Activated CD4-positive, alpha-beta T cell treated with anti-CD3 and anti-CD28 coated beads, Interleukin-2, amount 50 U/mL, for 4 hours (primary cell): ENCODE results near the gene C20orf202.

Experiments
- DNase-seq, 2 experiments: peaks; one replicate each; pipeline ENCODE4 v3.0.0-alpha.2; 2020

Gene C20orf202

DNA sequence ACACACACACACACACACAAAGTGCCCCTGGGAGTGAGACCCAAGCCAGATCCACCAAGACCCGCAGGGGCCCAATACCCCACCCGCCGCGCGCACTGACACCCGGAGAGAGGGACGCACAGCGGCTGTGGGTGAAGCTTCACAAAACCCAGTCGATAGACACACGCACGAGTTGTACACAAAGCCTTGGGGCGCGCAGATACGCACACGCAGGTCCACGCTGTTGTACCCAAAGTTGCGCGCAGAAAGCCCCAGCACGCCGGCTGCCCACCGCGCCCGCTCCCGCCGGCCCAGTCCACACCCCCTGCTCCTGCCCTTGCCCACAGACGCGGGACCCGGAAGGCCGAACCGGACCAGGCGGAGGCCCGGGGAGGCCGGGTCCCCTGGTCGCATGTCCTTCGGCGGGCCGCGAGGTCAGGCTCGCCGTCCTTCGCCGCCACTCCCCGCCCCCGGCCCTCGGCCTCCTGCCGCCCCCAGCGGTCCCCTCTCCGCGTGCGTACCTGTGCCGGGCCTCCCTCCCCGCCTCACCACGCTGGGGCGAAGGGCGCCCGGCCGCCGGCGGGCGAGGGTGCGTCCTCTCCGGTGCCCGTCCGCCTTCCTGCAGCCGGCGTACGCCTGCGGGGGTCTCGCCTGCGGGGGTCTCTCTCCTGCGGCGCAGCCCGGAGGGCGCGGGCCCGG, 18.5 kb upstream of the C20orf202 start, which contains the start of gene TMEM74B:
TMEM74B (minus strand) TSS at position 344 of the 678 bp plus-strand sequence. CDS start 1,180 bp downstream, outside the sequence.
- DNase-seq: no peak

DNA sequence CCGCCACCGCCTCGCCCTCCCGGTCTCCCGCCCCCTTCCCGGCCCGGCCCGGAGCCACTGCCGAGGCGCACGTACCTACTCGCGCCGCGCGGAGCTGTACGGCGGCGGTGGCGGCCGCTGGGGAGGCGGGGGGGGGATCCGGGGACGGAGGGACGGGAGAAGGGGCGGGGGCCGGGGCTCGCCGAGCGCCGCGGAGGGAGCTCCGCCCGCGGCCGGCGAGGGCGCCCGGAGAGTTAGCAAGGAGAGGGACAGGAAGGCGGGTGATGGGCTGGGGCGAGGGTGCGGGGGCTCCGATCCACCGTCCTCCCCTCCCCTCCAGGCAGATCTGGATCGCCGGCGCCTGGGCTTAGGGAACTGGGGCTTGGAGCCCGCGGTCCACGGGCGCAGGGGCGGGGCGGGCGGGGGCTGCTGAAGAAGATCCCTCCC, 17.9 kb upstream of the C20orf202 start:
- DNase-seq: no peak

DNA sequence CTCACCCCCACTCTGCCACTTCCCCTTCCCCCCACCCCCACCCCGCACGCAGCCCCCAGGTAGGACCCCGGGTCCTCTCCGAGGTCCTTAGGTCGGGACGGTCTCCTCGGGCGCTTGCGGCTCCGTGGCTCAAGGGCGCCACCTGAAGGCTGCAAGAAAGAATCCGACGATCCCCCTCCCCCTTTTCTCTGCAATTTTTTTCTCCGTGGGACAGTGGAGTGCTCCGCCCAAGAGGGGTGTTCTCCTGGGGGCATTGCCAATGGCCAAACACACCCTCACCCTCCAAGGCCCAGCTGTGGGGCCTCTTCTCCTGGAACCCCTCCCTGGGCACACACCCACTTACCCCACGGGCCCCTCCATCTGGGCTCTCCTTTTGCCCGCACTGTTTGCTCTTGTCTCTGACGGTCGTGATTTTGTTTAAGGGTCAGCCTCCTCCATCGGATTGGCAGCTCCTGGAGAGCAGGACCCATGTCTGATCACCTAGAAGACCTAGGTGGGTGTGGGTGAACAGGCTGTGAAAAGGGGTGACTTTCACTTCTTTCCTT, 17.4 kb upstream of the C20orf202 start:
- peak; percentile 13 to 16 for DNase-seq

DNA sequence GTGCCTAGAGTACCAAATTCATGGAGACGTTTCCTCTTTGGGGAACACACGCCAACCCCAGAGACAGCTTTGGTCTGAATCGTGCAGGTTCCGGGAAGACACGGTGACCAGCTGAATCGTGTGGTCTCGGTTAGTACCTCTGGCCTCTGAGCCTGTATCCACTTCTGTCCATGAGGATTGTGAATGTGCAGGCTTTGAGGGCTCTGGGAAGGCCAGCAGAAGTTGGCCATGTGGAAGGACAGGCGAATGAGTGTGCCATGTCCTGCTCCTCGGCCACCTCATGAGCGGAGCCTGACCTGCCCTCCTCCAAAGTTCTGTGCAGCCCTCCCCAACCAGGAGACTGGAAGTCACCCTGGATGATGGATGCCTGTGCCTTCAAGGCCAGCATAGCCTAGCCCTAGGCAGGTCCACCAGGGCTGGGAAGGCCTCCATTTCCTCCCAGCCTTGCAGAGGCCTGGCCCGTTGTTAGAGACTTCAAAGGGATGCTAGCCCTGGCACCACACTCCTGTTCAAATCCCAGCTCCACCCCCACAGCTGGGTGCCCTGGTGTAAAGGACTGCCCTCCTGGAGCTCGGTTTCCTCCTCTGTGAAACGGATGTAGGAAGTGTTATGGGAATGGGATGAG, 16.8 kb upstream of the C20orf202 start:
- DNase-seq: no peak

DNA sequence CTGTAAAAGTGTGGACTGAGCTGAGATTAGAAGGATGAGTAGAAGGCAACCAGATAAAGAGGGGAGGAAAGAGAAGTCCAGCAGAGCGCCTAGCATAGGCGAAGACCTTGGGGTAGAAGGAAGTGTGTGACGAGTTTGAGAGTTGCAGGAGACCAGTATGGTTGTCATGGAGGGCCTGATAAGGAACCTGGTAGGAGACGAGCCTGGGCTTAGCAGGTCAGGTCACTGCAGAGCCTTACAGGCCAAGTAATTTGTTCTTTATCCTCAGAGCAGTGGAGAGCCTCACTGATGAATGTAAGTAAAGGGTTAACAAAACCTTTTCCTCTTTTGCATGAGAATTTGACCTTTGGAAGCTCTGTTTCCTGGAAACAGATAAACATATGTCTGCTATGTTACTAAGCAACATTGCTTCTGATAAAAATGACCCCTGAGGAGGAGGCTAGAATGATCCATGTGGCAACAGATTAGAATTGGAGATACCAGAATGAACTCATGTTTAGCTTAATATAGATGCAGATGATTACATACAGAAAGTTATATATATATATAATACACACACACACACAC, 15.6 kb upstream of the C20orf202 start:
- no peak for DNase-seq

DNA sequence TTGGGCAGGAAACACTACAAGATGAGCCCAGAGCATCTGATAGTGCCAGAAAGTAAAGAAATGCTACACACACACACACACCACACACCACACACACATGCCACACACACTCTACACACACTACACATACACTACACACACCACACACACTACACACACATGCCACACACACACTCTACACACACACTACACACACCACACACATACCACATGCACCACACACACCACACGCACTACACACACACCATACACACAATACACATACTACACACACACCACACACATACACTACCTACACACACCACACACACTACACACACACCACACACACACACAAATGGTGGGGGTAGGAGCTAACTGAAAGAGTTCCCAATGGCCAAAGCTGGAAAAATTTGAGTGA, 14.9 kb upstream of the C20orf202 start:
- DNase-seq: no peak

DNA sequence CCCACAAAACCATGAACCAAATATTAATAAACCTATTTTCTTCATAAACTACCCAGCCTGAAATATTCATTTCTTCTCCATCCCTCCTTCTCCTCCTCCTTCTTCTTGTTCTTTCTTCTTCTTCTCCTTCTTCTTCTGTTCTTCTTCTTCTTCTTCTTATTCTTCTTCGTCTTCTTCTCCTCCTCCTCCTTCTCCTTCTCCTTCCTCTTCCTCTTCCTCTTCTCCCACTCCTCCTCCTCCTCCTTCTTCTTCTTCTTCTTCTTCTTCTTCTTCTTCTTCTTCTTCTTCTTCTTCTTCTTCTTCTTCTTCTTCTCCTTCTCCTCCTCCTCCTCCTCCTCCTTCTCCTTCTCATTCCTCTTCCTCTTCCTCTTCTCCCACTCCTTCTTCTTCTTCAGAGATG, 13.4 kb upstream of the C20orf202 start:
- DNase-seq: no peak

DNA sequence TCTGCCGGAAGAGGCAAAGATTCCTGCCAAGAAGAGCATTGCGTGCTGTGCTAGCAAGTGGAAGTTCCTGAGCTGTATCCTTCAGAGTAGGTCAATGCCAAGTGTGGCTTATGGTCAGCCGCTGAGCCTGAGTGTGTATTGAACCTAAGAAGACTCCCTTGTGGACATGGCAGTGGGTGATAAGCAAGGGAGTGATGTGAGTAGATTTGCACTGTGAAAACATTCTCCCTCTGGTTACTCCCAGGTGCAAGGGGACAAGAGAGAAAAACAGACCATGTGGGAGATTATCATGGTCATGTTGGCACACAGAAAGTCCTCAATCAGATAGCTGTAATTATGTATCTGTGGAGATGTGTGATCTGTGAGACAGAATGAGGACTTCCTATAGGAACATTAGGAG, 12.4 kb upstream of the C20orf202 start:
- DNase-seq: no peak

DNA sequence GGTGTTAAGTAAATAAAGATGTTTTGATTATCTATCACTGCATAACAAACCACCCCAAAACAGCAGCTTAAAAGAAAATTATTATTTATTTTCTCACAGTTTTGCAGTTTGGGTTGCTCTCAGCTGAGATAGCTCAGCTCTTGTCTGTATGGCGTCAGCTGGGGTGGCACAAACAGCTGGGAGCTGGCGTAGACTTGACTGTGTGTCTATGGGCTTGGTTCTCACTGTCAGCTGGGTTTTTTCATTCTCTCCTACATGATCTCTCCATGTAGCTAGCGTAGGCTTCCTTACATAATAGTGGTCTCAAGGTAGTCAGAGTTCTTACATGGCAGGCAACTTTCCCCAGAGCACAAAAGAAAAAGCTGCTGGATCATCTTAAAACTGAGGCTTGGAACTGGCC, 12.0 kb upstream of the C20orf202 start:
- DNase-seq: no peak

DNA sequence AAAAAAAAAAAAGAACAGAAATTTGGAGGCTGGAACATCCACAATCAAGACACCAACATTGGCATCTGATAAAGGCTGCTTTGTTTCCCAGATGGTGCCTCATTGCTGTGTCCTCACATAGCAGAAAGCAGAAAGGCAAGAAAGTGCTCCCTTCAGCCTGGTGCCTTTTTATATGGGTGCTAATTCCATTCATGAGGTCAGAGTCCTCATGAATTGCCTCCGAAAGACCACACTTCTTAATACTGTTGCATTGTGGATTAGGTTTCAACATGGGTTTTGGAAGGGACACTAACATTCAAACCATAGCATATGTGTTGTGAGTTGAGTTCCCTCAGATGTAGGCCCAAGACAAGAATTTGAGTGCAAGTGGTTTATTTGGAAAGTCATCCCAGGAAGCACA, 8.0 kb upstream of the C20orf202 start:
- DNase-seq: no peak

DNA sequence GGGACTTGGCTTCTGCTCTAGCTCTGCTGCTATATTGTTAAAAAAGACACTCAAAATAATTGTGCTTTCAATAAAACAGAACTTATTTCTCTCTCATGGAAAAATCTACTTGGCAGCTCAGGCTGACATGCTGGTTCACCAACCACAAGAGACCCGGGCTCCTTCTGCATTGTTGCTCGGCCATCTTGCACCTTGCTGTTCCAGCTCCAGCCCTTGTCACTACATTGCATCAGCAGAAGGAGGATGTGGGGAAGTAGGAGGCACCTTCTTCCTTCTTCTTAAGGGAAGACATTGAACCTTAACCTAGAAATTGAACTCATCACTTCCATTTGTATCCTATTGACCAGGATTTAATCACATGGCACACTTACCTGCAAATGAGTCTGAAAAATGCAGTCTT, 6.6 kb upstream of the C20orf202 start:
- DNase-seq: no peak

DNA sequence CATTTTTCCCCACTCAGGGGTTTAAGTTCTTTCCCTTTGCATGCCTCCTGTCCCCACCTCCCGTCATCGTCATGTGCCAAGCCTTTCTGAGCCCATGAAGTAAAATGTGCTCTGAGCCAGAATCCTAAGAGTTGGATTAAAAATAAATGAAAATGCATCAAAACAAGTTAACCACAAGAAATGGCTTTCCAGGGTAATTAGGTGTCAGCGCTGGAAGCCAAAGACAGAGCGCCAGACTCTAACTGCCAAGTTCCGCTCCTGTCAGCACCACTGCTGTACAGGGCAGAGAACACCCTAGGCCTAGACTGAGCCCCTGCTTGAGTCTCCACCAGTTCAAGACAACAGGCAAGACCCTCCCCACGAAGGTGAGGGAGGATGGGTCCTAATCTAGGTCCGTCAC, 5.5 kb upstream of the C20orf202 start:
- DNase-seq: no peak

DNA sequence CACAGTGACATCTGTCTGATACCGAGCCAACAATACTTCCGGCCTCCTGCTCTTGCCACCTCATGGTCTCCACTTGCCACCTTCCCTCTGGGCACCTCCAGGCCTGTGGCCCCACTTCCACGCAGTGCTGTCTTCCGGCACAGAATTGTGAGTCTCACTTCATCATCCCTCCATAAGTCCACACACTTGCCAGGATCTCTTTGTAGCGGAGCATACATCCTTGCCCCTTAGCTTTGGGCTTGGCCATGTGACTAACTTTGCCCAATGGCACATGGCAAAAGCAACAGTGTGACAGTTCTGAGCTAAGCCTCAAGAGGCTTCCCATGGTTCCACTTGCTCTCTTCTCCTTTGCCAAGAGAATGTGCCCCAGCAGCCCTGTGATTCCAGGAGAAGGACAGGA, 4.5 kb upstream of the C20orf202 start:
- DNase-seq: no peak

DNA sequence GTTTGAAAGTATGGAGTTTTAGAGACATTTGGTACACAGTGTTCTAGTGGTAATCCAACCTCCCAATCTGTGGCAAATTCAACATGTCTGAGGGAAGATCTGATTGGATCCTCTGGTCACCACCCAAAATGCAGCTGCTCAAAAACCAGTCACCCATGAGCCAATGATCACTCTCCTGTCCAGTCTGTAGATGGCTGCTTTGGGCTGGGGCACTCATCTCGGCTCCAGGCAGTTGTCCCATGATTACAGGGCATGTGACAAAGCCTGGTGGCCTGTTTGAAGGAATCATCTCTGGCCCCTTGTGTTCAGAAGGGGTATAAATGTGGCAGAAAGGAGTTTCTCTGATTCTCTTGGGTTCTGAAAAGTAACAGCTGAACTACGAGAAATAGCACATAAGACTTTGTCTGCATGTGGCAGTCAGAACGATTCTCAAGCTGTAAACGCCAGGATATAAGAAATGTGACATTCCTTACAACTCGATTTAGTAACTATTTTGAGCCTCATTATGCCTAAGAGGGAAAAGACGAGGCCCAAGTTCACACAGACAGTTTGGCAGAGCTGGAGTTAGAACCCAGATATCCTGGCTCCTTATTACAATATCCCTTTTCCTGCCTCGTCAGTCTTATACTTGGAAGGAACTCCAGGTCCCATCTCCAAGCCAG, 3.9 kb upstream of the C20orf202 start:
- no peak for DNase-seq

DNA sequence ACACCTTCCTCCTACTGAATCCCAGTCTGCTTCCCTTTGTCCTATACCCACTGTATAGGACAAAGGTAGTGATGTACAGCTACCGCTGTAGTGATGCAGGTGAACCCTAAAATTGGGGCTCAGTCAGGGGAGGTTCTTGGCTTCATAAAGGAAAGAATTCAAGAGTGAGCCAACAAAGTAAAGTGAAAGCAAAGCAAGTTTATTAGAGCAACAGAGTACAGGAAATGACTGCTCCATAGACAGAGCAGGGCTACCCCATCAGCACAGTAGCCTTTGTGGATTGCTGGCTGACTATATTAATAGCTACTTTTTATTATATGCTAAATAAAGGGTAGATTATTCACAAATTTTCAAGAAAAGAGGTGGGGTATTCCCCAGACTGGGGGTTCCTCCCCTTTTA, 3.3 kb upstream of the C20orf202 start:
- DNase-seq: no peak

DNA sequence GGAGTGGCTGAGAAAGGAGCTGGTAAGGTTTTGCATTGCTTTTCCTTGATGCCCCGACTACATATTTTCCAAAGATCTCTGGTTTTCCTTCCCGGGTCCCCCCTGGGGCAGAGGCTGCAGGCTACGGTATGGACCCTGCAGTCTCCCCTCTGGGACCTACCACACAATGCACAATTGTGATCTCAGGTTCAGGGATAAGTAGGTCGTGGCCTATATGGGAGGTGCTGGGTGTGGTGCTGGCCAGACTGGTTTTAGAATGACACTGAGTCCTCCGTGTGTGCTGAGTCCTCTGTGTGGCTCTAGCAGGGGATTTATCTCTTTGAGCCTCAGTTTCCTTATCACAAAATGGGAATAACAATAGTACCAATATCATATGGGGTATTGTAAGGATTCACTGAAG, 376 bp downstream of the C20orf202 start:
- no peak for DNase-seq

DNA sequence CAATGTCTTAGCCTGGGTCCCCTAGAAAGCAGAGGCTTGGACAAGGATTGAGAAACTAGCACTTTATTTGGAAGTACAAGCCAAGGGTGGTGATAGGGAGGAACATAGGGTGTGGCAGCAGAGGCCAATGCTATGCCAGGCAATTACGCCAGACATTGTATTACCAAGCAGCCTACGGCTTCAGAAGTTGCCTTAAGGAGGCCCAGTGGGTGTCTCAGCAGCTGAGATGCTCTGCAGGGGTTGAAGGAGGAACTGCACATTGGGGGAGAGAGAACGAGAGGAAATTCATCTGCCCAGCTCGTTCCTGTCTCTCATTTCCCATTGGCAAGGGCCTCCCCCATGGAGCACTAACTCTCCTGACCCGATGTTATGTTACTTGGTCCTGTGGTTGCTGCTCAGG, 859 bp downstream of the C20orf202 start:
- DNase-seq: no peak

DNA sequence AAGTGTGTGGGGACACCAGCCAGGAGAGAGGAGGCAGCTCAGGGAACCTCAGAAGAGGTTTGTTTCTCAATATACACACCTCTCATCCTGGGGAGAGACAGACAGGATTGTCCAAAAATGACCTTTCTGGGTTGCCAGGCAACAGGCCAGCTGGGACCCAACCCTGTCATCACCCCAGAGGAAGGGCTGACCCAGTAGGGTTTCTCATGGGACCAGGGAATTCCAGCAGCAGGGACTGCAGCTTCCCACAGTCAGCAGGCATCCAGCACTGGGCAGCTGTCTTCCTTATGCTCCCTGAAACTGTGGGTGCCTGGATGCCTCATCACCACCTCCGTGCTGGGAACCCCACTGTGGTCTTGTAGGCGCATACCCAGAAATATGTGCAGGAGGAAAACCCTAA, 1.3 kb downstream of the C20orf202 start:
- DNase-seq: no peak

DNA sequence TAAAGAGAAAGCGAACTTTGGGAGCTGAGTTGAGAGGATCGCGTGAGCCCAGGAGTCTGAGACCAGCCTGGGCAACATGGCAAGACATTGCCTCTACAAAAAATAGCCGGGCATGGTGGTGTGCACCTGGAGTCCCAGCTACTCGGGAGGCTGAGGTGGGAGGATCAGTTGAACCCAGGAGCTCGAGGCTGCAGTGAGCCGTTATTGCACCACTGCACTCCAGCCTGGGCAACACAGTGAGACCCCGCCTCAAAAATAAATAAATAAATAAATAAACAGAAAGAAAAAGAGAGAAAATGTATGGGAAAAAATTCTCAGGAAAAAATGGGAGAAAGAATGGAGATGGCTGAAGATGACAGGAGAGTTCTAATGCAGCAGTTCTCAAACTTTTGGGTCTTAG, 2.5 kb downstream of the C20orf202 start:
- DNase-seq: no peak

DNA sequence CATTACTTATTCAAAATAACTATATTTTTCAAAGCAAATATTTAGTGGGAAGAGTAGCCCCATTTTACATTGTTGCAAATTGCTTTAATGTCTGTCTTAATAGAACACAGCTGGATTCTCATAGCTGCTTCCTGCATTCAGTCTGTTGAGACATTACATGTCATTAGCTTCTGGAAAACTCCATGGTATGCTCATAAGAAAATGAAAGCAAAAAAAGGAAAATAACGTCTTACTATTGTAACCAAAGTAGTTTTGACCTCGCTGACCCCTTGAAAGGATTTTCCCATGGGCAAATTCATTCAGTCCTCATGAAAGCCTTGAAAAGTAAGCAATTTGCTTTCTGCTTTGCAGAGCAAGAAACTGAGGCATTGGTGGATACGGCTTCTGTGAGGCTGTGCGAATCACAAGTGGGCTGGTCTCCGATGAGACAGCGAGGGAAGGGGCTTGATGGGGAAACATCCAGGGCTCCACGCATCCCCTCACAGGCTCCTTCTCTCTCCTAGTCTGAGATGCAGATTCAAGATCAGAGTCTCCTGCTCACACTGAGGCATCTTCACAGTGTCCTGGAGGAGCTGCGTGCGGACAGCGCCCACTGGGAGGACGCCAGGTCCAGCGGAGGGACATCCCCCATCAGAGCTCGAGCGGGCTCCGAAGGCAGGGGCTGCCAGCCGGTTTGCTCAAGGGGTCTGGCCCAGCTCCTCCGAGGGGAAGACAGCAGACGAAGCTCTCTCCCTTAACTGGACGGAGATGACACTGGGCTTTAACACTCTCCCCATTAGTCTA, 3.3 kb downstream of the C20orf202 start:
- no peak for DNase-seq

DNA sequence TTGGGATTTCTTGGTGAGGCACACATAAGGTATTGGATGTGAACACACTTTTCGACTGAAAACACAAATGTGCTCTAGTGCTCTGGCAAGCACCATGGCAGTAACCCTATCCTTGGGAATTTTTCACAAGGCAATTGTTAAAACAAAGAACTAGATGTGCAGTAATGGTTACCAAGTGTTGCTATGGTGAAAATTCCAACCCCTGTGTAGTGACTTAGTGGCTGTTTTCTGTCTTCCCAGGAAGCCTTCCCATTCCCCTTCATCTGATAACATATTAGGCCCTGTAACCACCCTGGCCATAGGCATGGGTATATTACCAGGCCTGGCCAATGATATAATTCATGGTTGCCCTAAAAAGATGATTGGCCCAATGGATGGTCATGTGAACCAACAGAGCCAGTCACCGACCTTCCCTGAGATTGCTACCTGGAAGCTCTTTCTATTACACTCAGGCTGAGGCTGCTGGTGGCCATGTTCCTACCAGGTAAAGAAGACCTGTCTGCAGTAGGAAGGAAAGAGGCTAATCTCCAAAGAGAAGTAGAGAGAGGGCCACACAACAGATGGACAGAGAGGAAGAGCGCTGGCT, 4.1 kb downstream of the C20orf202 start:
- no peak for DNase-seq
